C4-2B (cell line): ENCODE data around the gene CCDC188.

Experiments used
- H3K27ac ChIP-seq: fragments of 450-650 bp; 2 replicates; pipeline ENCODE4 v1.5.1; 2017
- CTCF ChIP-seq: fragments of 450-650 bp; conservative IDR thresholded peaks from 2 replicates; pipeline ENCODE4 v1.5.1; 2017; ENCODE audit warnings: mild to moderate bottlenecking
- ZFX ChIP-seq: fragments of 450-650 bp; IDR thresholded peaks from 2 replicates; pipeline ENCODE4 v1.6.1; 2017

Gene CCDC188

GRCh38 chr22:20107951-20108756 lies 42.7 kb downstream of the CCDC188 start:
- no peak overlapping the region for H3K27ac ChIP-seq
- TF ChIP-seq CTCF (no peak), ZFX (no peak)

GRCh38 chr22:20107471-20107901 lies 43.4 kb downstream of the CCDC188 start:
- TF ChIP-seq ZFX (no peak), CTCF (no peak)
- H3K27ac ChIP-seq, result no peak overlapping the region

- H3K27ac ChIP-seq, result no peak overlapping the region
- TF ChIP-seq CTCF, result no peak
- TF ChIP-seq ZFX, result no peak
Observed at GRCh38 chr22:20106849-20107237, 44.0 kb downstream of the CCDC188 start.

- no peak for TF ChIP-seq CTCF
- no peak for TF ChIP-seq ZFX
Observed at GRCh38 chr22:20106205-20106848, 44.5 kb downstream of the CCDC188 start.

GRCh38 chr22:20105456-20106204 lies 45.2 kb downstream of the CCDC188 start:
- TF ChIP-seq ZFX, result no peak
- no peak for TF ChIP-seq CTCF
- H3K27ac ChIP-seq, result no peak overlapping the region

More at GRCh38 chr22:20106205-20106848, 44.5 kb downstream of the CCDC188 start:
- no peak overlapping the region for H3K27ac ChIP-seq

- TF ChIP-seq ZFX, result no peak
- no peak for TF ChIP-seq CTCF
- H3K27ac ChIP-seq, result no peak overlapping the region
Observed at GRCh38 chr22:20102203-20102780, 48.6 kb downstream of the CCDC188 start.
